Endothelial cell of umbilical vein (primary cell): Measurements from ENCODE around the gene TMIE.

ENCODE experiments used
- POLR2A ChIP-seq: IDR thresholded peaks from 2 replicates; pipeline ENCODE4 v1.6.1; 2012; ENCODE audit warnings: low read depth, mild to moderate bottlenecking, control low read depth, low read length
- TF ChIP-seq, protein P1 (sequence below), 2 donors: IDR thresholded peaks; 1 replicate in 1 of 2; 2 replicates in 1 of 2; pipeline ENCODE4 v1.5.1; 2011; ENCODE audit warnings: low read length in 2 of 2, mild to moderate bottlenecking in 2 of 2, moderate library complexity in 2 of 2, control low read depth in 1 of 2, inconsistent platforms in 1 of 2, low read depth in 1 of 2; ENCODE audit not compliant: insufficient read depth in 1 of 2; ENCODE audit errors: extremely low read depth in 1 of 2
- TF ChIP-seq, protein P2 (sequence below): IDR thresholded peaks from 2 replicates; pipeline ENCODE4 v1.6.1; 2011; ENCODE audit not compliant: insufficient read depth, insufficient read length

GRCh38 chr3:46673151-46674030, 27.8 kb upstream of the TMIE start:
- TF ChIP-seq, protein P1, sequence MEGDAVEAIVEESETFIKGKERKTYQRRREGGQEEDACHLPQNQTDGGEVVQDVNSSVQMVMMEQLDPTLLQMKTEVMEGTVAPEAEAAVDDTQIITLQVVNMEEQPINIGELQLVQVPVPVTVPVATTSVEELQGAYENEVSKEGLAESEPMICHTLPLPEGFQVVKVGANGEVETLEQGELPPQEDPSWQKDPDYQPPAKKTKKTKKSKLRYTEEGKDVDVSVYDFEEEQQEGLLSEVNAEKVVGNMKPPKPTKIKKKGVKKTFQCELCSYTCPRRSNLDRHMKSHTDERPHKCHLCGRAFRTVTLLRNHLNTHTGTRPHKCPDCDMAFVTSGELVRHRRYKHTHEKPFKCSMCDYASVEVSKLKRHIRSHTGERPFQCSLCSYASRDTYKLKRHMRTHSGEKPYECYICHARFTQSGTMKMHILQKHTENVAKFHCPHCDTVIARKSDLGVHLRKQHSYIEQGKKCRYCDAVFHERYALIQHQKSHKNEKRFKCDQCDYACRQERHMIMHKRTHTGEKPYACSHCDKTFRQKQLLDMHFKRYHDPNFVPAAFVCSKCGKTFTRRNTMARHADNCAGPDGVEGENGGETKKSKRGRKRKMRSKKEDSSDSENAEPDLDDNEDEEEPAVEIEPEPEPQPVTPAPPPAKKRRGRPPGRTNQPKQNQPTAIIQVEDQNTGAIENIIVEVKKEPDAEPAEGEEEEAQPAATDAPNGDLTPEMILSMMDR (IDR thresholded peaks at IDR 0.05; ENCODE audit: extremely low read depth in 1 of 2, insufficient read depth in 1 of 2, low read depth in 1 of 2, low read length in 2 of 2): no peak
- TF ChIP-seq, protein P2, sequence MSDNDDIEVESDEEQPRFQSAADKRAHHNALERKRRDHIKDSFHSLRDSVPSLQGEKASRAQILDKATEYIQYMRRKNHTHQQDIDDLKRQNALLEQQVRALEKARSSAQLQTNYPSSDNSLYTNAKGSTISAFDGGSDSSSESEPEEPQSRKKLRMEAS: no peak
- TF ChIP-seq POLR2A: no peak
